Peyer's patch (tissue), 4 donors: ENCODE data around the gene SNRPA.

Experiments used
- POLR2A ChIP-seq, 2 donors: fragments of 450-650 bp; IDR thresholded peaks; one replicate each; pipeline ENCODE4 v1.5.1; 2017; ENCODE audit warnings: antibody characterized with exemption in 2 of 2, mild to moderate bottlenecking in 2 of 2, moderate library complexity in 2 of 2
- TF ChIP-seq, protein P1 (sequence below), 6 experiments: fragments of 450-650 bp in 4 of 6; fragments of 200-600 bp in 2 of 6; sonication (generic) in 1 of 6; IDR thresholded peaks; one replicate each; pipeline ENCODE4 v1.5.1; 2017 to 2019; ENCODE audit warnings: antibody characterized with exemption in 6 of 6, mild to moderate bottlenecking in 3 of 6, moderate library complexity in 1 of 6

DNA sequence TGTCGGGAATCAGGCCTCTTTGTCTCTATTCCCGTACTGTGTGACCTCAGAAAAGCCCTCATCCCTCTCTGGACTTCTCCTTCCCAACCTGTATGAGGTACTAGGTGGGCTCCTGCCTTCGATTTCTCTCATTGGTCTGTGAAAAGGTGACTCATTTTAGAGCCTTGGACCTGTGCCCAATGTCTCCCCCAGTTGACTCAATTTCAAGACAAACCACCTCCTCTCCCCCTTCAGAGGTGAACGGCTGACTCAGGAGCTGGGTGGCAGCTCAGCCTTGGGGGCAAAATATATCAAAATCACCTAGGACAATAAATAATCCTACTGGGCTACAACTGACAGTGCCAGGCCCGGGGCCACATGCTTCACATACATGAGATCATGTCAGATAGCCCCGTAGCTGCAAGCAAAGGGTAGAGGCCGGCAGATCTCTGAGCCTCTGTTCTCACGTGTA is 34.9 kb upstream of the SNRPA start:
- TF ChIP-seq, protein P1, sequence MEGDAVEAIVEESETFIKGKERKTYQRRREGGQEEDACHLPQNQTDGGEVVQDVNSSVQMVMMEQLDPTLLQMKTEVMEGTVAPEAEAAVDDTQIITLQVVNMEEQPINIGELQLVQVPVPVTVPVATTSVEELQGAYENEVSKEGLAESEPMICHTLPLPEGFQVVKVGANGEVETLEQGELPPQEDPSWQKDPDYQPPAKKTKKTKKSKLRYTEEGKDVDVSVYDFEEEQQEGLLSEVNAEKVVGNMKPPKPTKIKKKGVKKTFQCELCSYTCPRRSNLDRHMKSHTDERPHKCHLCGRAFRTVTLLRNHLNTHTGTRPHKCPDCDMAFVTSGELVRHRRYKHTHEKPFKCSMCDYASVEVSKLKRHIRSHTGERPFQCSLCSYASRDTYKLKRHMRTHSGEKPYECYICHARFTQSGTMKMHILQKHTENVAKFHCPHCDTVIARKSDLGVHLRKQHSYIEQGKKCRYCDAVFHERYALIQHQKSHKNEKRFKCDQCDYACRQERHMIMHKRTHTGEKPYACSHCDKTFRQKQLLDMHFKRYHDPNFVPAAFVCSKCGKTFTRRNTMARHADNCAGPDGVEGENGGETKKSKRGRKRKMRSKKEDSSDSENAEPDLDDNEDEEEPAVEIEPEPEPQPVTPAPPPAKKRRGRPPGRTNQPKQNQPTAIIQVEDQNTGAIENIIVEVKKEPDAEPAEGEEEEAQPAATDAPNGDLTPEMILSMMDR (IDR thresholded peaks at IDR 0.05), result no peak
- no peak for TF ChIP-seq POLR2A (IDR thresholded peaks at IDR 0.05)
